ENCODE results near the gene TRPC4AP.
"Not testable (repeated sequence)": the region's sequence is repeated elsewhere in the genome, so short reads cannot be mapped to it uniquely, and the experiment has no call there.

TRPC4AP gene

DNA sequence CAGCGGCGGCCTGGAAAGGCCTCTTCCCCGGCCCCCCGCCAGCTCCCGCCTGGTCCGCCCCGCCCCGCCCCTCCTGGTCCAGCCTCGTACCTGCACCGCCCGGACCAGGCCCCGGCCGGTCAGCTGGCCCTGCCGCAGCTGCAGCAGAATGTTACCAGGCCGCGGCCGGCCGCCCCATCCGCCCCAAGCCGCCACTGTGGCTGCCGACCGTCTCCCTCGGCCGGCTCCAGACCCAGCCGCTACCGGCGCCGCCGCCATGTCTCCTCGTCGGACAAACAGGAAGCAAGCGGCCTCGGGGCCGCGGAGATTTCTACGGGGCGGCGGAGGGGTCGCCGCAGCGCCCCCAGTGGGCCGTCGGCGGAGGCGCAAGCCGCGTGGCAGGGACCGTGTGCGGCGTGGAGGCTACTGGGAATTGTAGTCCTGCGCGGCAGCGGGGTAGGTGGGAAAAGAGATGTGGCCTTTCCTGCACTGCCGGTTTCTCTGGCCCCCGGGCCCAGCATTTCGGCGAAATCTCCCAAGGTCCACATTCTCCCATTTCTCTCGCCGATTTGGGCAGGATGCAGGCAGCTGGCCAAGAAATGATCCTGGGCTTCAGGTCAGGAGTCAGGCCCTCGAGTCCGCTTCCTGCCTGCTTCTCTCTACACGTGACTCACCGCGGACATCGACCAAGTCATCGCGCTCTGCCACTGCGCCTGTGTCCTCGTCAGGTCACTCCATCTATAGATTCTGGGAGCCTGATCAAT is at the start of gene TRPC4AP:
Gene TRPC4AP, minus strand, starts transcription at position 284 of the 743 bp plus-strand sequence. Its CDS starts 26 bp downstream, at position 258.
- DNase-seq (ENCODE audit: low spot score): peak; percentile 83

DNA sequence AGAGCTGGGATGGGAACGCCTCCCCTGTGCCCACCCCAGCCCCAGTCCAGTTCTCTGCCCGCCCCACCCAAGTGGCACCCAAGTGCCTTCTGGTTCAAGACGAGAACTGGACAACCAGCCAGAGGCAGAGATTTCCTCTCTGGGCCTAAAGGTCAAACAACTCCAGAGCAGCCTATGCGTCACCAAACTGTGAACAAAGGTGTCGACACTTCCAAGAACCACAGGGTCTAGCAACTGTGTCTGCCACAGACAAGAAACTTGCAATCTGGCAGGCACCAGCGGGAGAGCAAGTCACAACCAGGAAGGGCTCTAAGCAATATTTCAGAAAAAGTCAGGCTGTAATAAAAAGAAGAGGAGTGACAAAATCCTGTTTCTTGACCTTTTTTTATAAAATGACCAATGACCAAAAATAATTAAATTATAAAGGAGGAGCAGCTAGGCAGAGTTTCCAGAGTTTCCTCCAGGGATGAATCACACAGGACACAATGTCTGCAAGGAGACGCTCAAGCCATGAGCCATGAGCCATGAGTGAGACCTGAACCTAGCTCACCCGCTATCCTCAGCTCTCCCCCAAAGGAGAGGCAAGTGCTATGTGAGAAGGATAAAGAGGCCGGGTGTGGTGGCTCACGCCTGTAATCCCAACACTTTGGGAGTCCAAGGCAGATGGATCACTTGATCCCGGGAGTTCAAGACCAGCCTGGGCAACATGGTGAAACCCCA is 43.4 kb upstream of the TRPC4AP start:
- DNase-seq (ENCODE audit: low spot score): no peak

GRCh38 chr20:35134880-35135279 is 42.3 kb upstream of the TRPC4AP start:
- DNase-seq (ENCODE audit: low spot score): no peak

GRCh38 chr20:35134472-35134871 is 41.9 kb upstream of the TRPC4AP start:
- DNase-seq (ENCODE audit: low spot score): no peak

GRCh38 chr20:35133735-35134134 is 41.1 kb upstream of the TRPC4AP start:
- DNase-seq (ENCODE audit: low spot score): no peak

DNA sequence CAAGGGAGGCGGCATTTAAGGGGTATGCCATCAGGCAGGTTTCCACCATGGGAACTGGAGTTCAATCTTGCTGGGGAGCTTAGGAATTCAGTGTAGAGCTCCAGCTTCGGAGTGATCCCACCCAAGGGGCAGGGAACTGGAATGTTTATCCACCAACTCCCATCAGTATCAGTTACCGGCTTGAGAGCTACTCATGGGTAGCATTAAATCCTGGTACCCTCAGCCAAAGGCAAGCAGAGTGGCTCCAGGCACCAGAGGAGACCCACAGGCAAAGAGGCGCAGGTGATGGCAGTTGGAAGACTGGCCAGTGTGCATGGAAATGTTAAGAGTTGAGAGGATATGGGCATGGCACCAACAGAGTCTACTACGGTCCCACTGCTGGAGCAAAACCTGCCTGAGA is 40.4 kb upstream of the TRPC4AP start:
- DNase-seq (ENCODE audit: low spot score): no peak

GRCh38 chr20:35131934-35132333 is 39.3 kb upstream of the TRPC4AP start:
- no peak for DNase-seq (ENCODE audit: low spot score)

DNA sequence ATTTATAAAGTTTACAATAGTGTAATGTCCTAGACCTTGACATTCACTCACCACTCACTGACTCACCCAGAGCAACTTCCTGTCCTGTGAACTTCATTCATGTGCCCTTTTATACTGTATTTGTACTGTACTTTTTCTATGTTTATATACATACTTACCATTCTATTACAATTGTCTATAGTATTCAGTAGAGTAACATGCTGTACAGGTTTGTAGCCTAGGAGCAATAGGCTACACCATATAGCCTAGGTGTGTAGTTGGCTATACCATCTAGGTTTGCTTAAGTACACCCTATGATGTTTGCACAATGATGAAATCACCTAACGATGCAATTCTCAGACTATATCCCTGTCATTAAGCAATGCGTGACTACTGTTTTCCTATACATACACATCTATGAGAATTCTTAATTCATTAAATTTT is 37.1 kb upstream of the TRPC4AP start:
- DNase-seq (ENCODE audit: low spot score): no peak

DNA sequence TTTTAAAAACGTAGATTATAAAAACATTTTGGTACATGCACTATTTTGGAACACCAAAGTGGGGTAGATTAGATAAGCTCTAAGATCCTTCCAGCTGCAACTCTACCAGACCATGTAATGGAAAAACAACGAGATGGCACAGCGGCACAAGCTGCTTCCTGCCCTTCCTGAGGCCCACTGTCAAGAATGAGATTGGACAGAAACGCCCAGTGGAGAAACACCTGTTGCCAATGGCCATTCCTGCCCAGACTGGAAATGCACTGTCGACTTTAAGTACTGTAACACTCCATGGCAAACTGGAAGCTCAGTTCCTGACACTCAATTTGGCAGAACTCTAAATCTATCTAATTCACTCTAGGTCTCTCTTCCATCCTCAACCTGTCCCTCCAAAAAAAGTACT is 33.1 kb upstream of the TRPC4AP start:
- no peak for DNase-seq (ENCODE audit: low spot score)

GRCh38 chr20:35122756-35123405 is 30.3 kb upstream of the TRPC4AP start:
- no peak for DNase-seq (ENCODE audit: low spot score)

- DNase-seq (ENCODE audit: low spot score): no peak
These were observed 28.6 kb upstream of the TRPC4AP start for GRCh38 chr20:35121186-35121585.

GRCh38 chr20:35120012-35120701 is 27.6 kb upstream of the TRPC4AP start:
- no peak for DNase-seq (ENCODE audit: low spot score)

DNA sequence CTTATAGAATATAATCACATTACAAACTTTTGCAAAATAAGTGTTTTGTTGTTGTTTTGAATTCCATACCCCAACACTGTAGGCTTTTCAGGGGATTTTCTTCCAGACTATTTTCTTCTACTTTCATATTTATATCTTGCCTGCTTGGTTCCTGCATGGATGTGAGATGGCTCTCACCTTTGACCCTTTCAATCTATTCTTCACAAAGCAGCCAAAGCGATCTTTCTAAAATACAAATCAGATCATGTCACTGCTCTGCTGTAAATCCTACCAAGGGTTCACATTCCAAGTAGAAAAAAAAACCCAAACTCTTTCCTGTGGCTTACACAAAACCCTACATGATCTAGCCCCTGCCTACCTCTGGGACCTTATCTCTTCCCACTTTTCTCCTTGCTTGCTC is 25.0 kb upstream of the TRPC4AP start:
- no peak for DNase-seq (ENCODE audit: low spot score)

- no peak for DNase-seq (ENCODE audit: low spot score)
These were observed 24.6 kb upstream of the TRPC4AP start for GRCh38 chr20:35117196-35117595.

DNA sequence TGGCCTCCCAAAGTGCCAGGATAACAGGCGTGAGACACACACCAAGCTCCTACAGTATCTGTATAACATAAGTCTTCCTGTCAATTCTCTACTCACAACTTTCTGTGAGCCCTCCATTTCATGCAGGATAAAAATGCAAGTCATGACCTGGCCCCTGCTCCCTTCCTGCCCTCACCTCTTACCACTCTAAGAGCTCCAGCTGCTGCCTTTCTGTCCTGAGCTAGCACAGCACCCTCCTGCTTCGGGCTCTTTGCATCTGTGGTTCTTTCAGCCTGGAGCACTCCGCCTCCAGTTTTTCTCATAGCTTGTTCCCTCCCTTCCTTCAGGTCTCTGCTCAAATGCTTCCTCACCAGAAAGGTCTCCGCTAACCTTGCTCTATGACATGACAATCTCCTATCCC is 23.7 kb upstream of the TRPC4AP start:
- no peak for DNase-seq (ENCODE audit: low spot score)

DNA sequence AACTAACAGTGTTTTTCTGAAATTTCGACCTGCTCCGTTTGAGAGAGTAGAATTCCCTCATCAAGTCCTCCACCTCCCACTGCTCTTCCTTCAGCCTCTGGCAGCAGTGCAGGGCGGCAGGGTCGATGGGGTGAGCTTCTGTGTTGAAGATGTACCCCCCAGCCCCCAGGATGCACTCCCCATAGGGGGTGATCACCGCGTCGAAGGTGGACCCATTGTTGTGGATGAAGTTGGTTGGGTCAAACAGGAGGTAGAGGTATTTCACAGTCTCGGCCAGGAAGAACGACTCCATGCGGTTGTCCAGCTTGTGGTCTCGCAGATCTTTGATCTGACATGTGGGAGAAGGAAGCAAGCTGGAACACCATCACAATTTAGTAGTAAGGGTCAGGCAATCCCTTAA is 23.0 kb upstream of the TRPC4AP start:
- DNase-seq (ENCODE audit: low spot score): no peak

GRCh38 chr20:35112276-35112675 is 19.7 kb upstream of the TRPC4AP start:
- DNase-seq (ENCODE audit: low spot score): not testable (repeated sequence)

DNA sequence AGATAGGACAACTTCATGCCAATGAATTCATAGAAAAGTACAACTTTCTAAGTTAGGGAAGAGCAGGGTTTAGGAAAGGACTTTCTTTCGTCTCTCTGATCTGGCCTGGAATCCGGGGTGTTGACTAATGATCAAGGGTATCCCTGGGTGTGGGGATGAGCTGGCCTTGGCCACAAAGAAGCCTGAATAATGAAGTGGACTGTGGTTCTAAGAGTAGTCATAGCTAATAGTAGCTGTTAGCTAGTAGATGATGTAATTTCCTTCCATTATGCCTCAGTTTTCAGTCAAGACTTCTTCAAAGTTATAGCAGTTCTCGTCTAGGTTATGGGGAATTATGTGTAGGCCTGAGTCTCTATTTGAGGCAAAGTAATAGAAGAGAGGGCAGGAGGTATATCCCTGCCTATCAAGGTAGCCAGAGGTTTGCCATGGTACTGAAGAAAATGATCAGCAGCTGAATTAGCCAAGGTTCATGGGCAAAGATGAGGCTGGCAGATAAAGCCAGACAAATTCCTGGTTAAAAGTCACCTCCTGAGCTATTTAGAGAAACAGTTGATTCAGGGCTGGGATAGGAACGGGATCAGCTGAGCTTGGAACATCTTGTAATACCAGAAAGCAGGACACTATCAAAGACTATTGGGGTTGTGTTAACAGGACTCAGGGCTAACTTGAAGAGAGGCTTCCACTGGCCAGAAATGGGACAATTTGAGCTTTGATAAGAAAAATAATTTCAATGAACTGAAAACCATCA is 18.7 kb upstream of the TRPC4AP start:
- DNase-seq (ENCODE audit: low spot score): no peak

- no peak for DNase-seq (ENCODE audit: low spot score)
These were observed 16.3 kb upstream of the TRPC4AP start for GRCh38 chr20:35108921-35109320.

DNA sequence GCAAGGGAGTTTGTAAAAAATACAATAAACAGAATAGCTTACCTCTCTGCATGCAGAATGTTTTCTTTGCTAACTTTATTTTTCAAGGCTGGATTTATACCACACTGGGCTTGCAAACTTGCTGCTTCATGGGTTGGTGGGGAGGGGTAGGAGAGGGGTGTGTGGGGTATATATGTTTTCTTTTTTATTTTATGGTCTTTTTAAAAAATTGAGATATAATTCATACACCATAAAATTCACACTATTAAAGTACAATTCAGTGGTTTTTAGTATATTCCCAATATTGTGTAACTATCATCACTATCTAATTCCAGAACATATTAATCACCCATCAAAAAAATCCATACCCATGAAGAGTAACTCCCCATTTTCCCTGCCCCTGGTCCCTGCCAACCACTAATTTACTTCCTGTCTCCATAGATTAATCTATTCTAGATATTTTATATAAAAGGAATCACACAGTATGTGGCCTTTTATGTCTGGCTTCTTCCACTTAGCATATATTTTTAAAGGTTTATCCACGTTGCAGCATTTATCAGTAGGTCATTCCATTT is 14.3 kb upstream of the TRPC4AP start:
- no peak for DNase-seq (ENCODE audit: low spot score)

- DNase-seq (ENCODE audit: low spot score): no peak
These were observed 12.2 kb upstream of the TRPC4AP start for GRCh38 chr20:35104685-35105295.
